Keratinocyte (primary cell): Measurements from ENCODE around the gene GFM2. TPM values are rescaled to one million over a fixed set of nuclear protein-coding genes. Genes with fewer than 3 reads are reported as not detected.
"Not testable (repeated sequence)": the region's sequence is repeated elsewhere in the genome, so short reads cannot be mapped to it uniquely, and the experiment has no call there.

ENCODE experiments used
- DNase-seq: peaks from one replicate; pipeline ENCODE4 v3.0.0-alpha.2; 2011; ENCODE audit warnings: low read depth, missing footprints, low spot score
- FAIRE-seq: peaks from 2 replicates; lab custom pipeline; 2011; peaks lifted over from hg19 to GRCh38; lab: Jason Lieb, UNC
- H2AFZ ChIP-seq: 2 replicates; pipeline ENCODE4 v1.6.0; 2012; ENCODE audit warnings: low read length, control low read depth, inconsistent platforms; ENCODE audit not compliant: control insufficient read depth
- H3K27ac ChIP-seq: 2 replicates; pipeline ENCODE4 v1.5.1; 2011; ENCODE audit warnings: low read length; ENCODE audit not compliant: control insufficient read depth, insufficient read depth
- H3K27me3 ChIP-seq: 3 replicates; pipeline ENCODE4 v1.6.0; 2011; ENCODE audit warnings: low read length; ENCODE audit not compliant: control insufficient read depth, insufficient read depth; ENCODE audit errors: extremely low read depth
- H3K36me3 ChIP-seq, 2 experiments: 2 replicates in 1 of 2; 3 replicates in 1 of 2; pipeline ENCODE4 v1.5.1; 2011; ENCODE audit warnings: low read length in 2 of 2, mild to moderate bottlenecking in 1 of 2; ENCODE audit not compliant: control insufficient read depth in 2 of 2, insufficient read depth in 2 of 2; ENCODE audit errors: extremely low read depth in 1 of 2
- H3K4me1 ChIP-seq: 3 replicates; pipeline ENCODE4 v1.5.1; 2011; ENCODE audit warnings: low read length; ENCODE audit not compliant: control insufficient read depth, insufficient read depth; ENCODE audit errors: extremely low read depth
- H3K4me2 ChIP-seq: 3 replicates; pipeline ENCODE4 v1.6.0; 2011; ENCODE audit warnings: low read depth, low read length; ENCODE audit not compliant: control insufficient read depth, insufficient read depth; ENCODE audit errors: extremely low read depth
- H3K4me3 ChIP-seq, 3 experiments: fragments of 200-600 bp in 1 of 3; sonication (generic) in 1 of 3; 2 replicates in 2 of 3; 3 replicates in 1 of 3; pipeline ENCODE4 v1.5.1; 2011 to 2016; ENCODE audit warnings: low read length in 3 of 3, mild to moderate bottlenecking in 3 of 3, control low read depth in 2 of 3, inconsistent platforms in 1 of 3, low read depth in 1 of 3, mixed read lengths in 1 of 3, mixed run types in 1 of 3, moderate library complexity in 1 of 3; ENCODE audit not compliant: control insufficient read depth in 2 of 3, insufficient read depth in 2 of 3; ENCODE audit errors: extremely low read depth in 1 of 3
- H3K79me2 ChIP-seq: 2 replicates; pipeline ENCODE4 v1.6.0; 2012; ENCODE audit warnings: low read length; ENCODE audit not compliant: control insufficient read depth, insufficient read depth
- H3K9ac ChIP-seq: 3 replicates; pipeline ENCODE4 v1.6.0; 2011; ENCODE audit warnings: low read length; ENCODE audit not compliant: control insufficient read depth, insufficient read depth; ENCODE audit errors: extremely low read depth
- H3K9me1 ChIP-seq: 3 replicates; pipeline ENCODE4 v1.6.0; 2011; ENCODE audit warnings: low read length; ENCODE audit not compliant: control insufficient read depth, insufficient read depth; ENCODE audit errors: extremely low read depth
- H3K9me3 ChIP-seq: 2 replicates; pipeline ENCODE4 v1.5.1; 2012; ENCODE audit warnings: low read depth, low read length; ENCODE audit not compliant: control insufficient read depth
- H4K20me1 ChIP-seq: 3 replicates; pipeline ENCODE4 v1.6.0; 2011; ENCODE audit warnings: low read length; ENCODE audit not compliant: control insufficient read depth, insufficient read depth; ENCODE audit errors: extremely low read depth
- CTCF ChIP-seq, 3 experiments: IDR thresholded peaks in 1 of 3; conservative IDR thresholded peaks in 1 of 3; optimal IDR thresholded peaks in 1 of 3; 2 replicates in 2 of 3; 3 replicates in 1 of 3; pipeline versions ENCODE3 to v1.5.1; 2011; ENCODE audit warnings: low read length in 3 of 3, mild to moderate bottlenecking in 3 of 3, moderate library complexity in 2 of 3, control low read depth in 1 of 3, inconsistent platforms in 1 of 3; ENCODE audit not compliant: insufficient read depth in 2 of 3; ENCODE audit errors: extremely low read depth in 1 of 3
- EZH2 ChIP-seq: IDR thresholded peaks from one replicate; pipeline ENCODE4 v1.6.1; 2012; ENCODE audit warnings: inconsistent platforms, mild to moderate bottlenecking, low read length, moderate library complexity
- dilution Hi-C: fragments of 300-500 bp; cut with MboI; formaldehyde crosslinking; loops from one replicate; pipeline ENCODE4 v1.7.0; 2020; ENCODE audit warnings: low sequenced_read_pairs; ENCODE audit not compliant: extremely low pct_ligation_motif_present
- polyA plus RNA-seq, 5 experiments: library from polyadenylated mRNA; depleted of rRNA in 3 of 5; stranded (reverse) in 3 of 5; stranded (forward) in 1 of 5; unstranded in 1 of 5; fragments of >200 nt; gene quantifications; 1 replicate in 1 of 5; 2 replicates in 3 of 5; 3 replicates in 1 of 5; pipeline versions ENCODE4 v1.2.1 to v1.2.3, GENCODE V29; 2011 to 2012; ENCODE audit warnings: missing spikeins in 2 of 5, low read depth in 1 of 5, low replicate concordance in 1 of 5

The GFM2 gene
- polyA plus RNA-seq, 1 donor (not counting 4 experiments of a cell fraction or from before 2014, with no cell fraction given) = 55.4 TPM

- Histone ChIP-seq H3K27me3 (no peaks in the 10 kb centered on the region), H3K36me3 (peaks cover 8 to 12% of the 10 kb centered on the region in 2 experiments), H3K4me2 (no peak overlapping the region), H3K9me1 (no peaks in the 10 kb centered on the region), H3K4me3 (no peak overlapping the region), H3K9ac (no peak overlapping the region), H3K4me1 (peaks cover 10% of the 10 kb centered on the region), H3K79me2 (no peaks in the 10 kb centered on the region), H2AFZ (no peak overlapping the region), H3K9me3 (no peaks in the 10 kb centered on the region), H3K27ac (no peak overlapping the region), H4K20me1 (no peaks in the 10 kb centered on the region)
- DNase-seq (no peak), FAIRE-seq (no peak)
- no peak for TF ChIP-seq CTCF (optimal IDR thresholded peaks at IDR 0.05 in 1 of 3, IDR thresholded peaks at IDR 0.05 in 1 of 3, conservative IDR thresholded peaks at IDR 0.05 in 1 of 3; ENCODE audit: extremely low read depth in 1 of 3, insufficient read depth in 2 of 3, low read length in 3 of 3)
- no peak for TF ChIP-seq EZH2
- dilution Hi-C loops = no loop called here
These were observed 32.3 kb upstream of the GFM2 start for GRCh38 chr5:74798977-74799911.

- H3K9me3 ChIP-seq, DNase-seq, dilution Hi-C loops, H3K79me2 ChIP-seq, H3K4me3 ChIP-seq, H2AFZ ChIP-seq, FAIRE-seq, H3K4me1 ChIP-seq, H3K27me3 ChIP-seq, H3K4me2 ChIP-seq, H3K9me1 ChIP-seq, H3K9ac ChIP-seq, H3K36me3 ChIP-seq, H4K20me1 ChIP-seq: not testable (repeated sequence)
- H3K27ac ChIP-seq = peak overlapping the region; percentile 3
These were observed 24.8 kb upstream of the GFM2 start for GRCh38 chr5:74791669-74792068.
